Panc1 (cell line): ENCODE measurements around the gene INPP5A.

Experiments
- CTCF ChIP-seq: fragments of 450-650 bp; IDR thresholded peaks from 2 replicates; pipeline ENCODE4 v1.5.1; 2017; ENCODE audit warnings: mild to moderate bottlenecking
- POLR2AphosphoS5 ChIP-seq: IDR thresholded peaks from 2 replicates; pipeline ENCODE4 v1.6.1; 2012; ENCODE audit warnings: mild to moderate bottlenecking, low read depth, low read length, moderate library complexity
- REST ChIP-seq, 2 experiments: IDR thresholded peaks; 2 replicates each; pipeline ENCODE4 v1.6.1; 2011 to 2012; ENCODE audit warnings: low read depth in 2 of 2, control low read depth in 1 of 2, low read length in 1 of 2, mild to moderate bottlenecking in 1 of 2, moderate library complexity in 1 of 2; ENCODE audit not compliant: insufficient read depth in 1 of 2
- SIN3A ChIP-seq: IDR thresholded peaks from 2 replicates; pipeline ENCODE4 v1.6.1; 2012; ENCODE audit warnings: low read depth, mild to moderate bottlenecking, low read length, moderate library complexity, borderline replicate concordance; ENCODE audit not compliant: insufficient read depth
- TCF7L2 ChIP-seq: IDR thresholded peaks from 2 replicates; pipeline ENCODE4 v1.6.1; 2011; ENCODE audit warnings: mild to moderate bottlenecking, low read depth, low read length, inconsistent platforms

- TF ChIP-seq CTCF (no peak), POLR2AphosphoS5 (no peak), TCF7L2 (no peak), SIN3A (no peak), REST (IDR thresholded peaks at IDR 0.05; ENCODE audit: insufficient read depth in 1 of 2, low read depth in 2 of 2, low read length in 1 of 2) (no peak)
Measured at GRCh38 chr10:132499367-132499685, 38.3 kb upstream of the INPP5A start.
